Right lobe of liver (tissue), 6 donors: ENCODE results near the gene SPESP1. TPM values are rescaled to one million over a fixed set of nuclear protein-coding genes. Genes with fewer than 3 reads are reported as not detected.

Source experiments
- ATAC-seq, 4 donors: fragments of 200-7000 bp; cut with Tn5 transposase; one replicate each; pipeline ENCODE4 v1.9.1; 2020; ENCODE audit warnings: mild to moderate bottlenecking in 4 of 4, moderate library complexity in 4 of 4
- DNase-seq, 3 donors: peaks; one replicate each; pipeline ENCODE4 v3.0.0-alpha.2; 2020
- H3K27ac ChIP-seq, 3 donors: fragments of 200-600 bp; one replicate each; pipeline ENCODE4 v1.8.0; 2022
- H3K27me3 ChIP-seq, 2 donors: fragments of 200-600 bp; one replicate each; pipeline ENCODE4 v1.8.0; 2022
- H3K36me3 ChIP-seq, 4 donors: fragments of 200-600 bp; sonication (generic) in 1 of 4; one replicate each; pipeline versions ENCODE4 v1.5.1 to v1.8.0; 2017 to 2022; ENCODE audit warnings: control low read depth in 1 of 4
- H3K4me1 ChIP-seq, 4 donors: fragments of 200-600 bp; sonication (generic) in 1 of 4; one replicate each; pipeline versions ENCODE4 v1.5.1 to v1.8.0; 2017 to 2022; ENCODE audit warnings: control low read depth in 1 of 4
- H3K4me3 ChIP-seq, 3 donors: fragments of 200-600 bp; one replicate each; pipeline ENCODE4 v1.8.0; 2022
- H3K9me3 ChIP-seq, 4 donors: fragments of 200-600 bp; sonication (generic) in 1 of 4; one replicate each; pipeline versions ENCODE4 v1.5.1 to v1.8.0; 2017 to 2022; ENCODE audit warnings: control low read depth in 1 of 4
- POLR2A ChIP-seq: fragments of 450-650 bp; IDR thresholded peaks from one replicate; pipeline ENCODE4 v1.6.1; 2017; ENCODE audit warnings: antibody characterized with exemption, mild to moderate bottlenecking
- WGBS: methylation state at CpG from one replicate; pipeline ENCODE4 v1.1.6; 2018; ENCODE audit warnings: low coverage, low lambda C conversion rate; ENCODE audit not compliant: insufficient coverage; ENCODE audit errors: missing lambda C conversion rate; 5-methylcytosine and 5-hydroxymethylcytosine counted together
- intact Hi-C, 2 donors: fragments of 100-400 bp; cut with DNase I; formaldehyde crosslinking; loops; one replicate each; pipeline versions ENCODE4 v1.11.2 to v1.14.1; 2022
- total RNA-seq, 6 experiments: library from RNA; depleted of rRNA in 2 of 6; stranded (reverse); fragments of >200 nt in 2 of 6; fragmentation: NEBNext Ultra II Directional in 3 of 6; extraction: Animal tissue kit (Norgen Biotek cat#: 25700) in 3 of 6; gene quantifications; one replicate each; pipeline versions ENCODE4 v1.1.0 to v1.2.4, GENCODE V29; 2016 to 2023
- TF ChIP-seq, protein P1 (sequence below), 4 donors: fragments of 200-600 bp in 3 of 4; fragments of 450-650 bp in 1 of 4; IDR thresholded peaks; one replicate each; pipeline versions ENCODE4 v1.5.1 to v1.8.0; 2016 to 2022; ENCODE audit warnings: antibody characterized with exemption in 4 of 4, mild to moderate bottlenecking in 2 of 4
- donor health status: DM: no; HTN: yes; CAD: no.
- donor health status: DM: no; HTN: no; CAD: no.
- donor health status: DM: no; HTN: no; CAD: no.
- donor health status: DM: no; HTN: yes; CAD: no.
- donor health status: DM: no; HTN: yes; CAD: no.

Gene SPESP1
- total RNA-seq, 6 experiments from 2014 or later: 0.26 to 2.8 (median 1.4) TPM

DNA sequence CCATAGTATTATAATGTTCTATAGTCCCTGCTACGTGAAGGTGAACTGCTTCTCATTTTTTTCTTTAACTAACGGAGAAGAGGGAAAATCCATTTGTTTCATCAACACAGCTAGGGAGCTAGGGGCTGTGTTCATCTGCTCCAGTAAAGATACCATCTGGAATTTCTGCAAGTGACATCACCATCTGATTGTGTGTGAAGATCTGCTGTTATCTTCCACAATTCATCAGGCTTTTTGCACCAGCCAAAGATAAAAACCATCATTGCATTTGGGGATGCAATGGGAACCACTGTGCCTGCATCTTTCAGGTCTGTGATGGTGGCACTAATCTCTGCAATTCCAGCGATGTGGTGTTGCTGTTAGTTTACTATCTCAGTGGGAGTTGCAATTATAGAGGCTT is 48.7 kb downstream of the SPESP1 start:
- H3K9me3 ChIP-seq: no peaks in the 10 kb centered on the region
- intact Hi-C loops: no loop called here
- 35% methylated on average over 3 of the region's 3 CpGs for WGBS
- no peaks in the 10 kb centered on the region for H3K36me3 ChIP-seq
- ATAC-seq: no peak
- TF ChIP-seq, protein P1, sequence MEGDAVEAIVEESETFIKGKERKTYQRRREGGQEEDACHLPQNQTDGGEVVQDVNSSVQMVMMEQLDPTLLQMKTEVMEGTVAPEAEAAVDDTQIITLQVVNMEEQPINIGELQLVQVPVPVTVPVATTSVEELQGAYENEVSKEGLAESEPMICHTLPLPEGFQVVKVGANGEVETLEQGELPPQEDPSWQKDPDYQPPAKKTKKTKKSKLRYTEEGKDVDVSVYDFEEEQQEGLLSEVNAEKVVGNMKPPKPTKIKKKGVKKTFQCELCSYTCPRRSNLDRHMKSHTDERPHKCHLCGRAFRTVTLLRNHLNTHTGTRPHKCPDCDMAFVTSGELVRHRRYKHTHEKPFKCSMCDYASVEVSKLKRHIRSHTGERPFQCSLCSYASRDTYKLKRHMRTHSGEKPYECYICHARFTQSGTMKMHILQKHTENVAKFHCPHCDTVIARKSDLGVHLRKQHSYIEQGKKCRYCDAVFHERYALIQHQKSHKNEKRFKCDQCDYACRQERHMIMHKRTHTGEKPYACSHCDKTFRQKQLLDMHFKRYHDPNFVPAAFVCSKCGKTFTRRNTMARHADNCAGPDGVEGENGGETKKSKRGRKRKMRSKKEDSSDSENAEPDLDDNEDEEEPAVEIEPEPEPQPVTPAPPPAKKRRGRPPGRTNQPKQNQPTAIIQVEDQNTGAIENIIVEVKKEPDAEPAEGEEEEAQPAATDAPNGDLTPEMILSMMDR (IDR thresholded peaks at IDR 0.05): no peak
- no peak for TF ChIP-seq POLR2A
- no peak overlapping the region for H3K4me3 ChIP-seq
- DNase-seq: no peak
- H3K4me1 ChIP-seq: no peaks in the 10 kb centered on the region
- H3K27ac ChIP-seq: no peak overlapping the region
- H3K27me3 ChIP-seq: no peaks in the 10 kb centered on the region

DNA sequence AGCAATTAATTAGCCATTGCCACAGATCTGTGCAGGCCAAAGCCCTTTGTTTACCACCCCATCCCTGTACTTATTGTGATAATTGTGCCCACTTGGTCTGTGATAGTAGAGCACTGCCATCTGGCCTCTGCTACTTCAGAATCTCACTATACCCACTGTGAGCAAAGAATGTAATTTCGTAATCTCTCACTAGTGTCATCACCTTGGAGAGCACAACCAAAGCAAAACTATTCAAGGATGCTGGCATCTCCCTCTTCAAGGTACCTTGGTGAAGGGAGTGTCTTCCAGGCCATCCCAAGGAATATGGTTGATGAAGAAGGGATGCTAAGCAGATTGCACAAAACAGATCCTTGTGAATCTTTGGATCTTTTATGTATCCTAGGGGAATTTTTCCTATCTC is 49.5 kb downstream of the SPESP1 start:
- no peak for TF ChIP-seq POLR2A
- TF ChIP-seq, protein P1 (IDR thresholded peaks at IDR 0.05): no peak

DNA sequence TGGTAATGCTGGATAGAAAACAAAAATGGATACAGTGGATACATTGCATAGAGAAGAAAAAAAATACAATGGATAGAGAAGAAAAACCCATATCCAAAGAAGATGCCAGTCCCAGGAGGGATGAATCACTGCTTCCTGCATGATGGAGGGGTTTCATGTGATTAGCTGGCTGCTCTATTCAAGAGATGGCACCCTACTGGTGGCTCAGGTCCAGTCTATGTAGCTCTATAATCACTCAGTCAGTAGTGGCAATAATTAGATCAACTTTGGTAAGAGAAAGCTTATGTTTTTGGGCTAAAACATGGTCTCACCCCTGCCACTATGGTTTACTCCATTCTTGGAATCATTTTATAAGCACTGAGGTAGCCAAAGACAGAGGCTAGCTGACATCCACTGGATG is 50.5 kb downstream of the SPESP1 start:
- TF ChIP-seq, protein P1 (IDR thresholded peaks at IDR 0.05): no peak
- TF ChIP-seq POLR2A: no peak
- DNase-seq (no peak), ATAC-seq (no peak)
- no peaks in the 10 kb centered on the region for H3K27me3 ChIP-seq
- H3K36me3 ChIP-seq: no peaks in the 10 kb centered on the region
- H3K27ac ChIP-seq: no peak overlapping the region
- intact Hi-C loops: no loop called here
- H3K4me3 ChIP-seq: no peak overlapping the region
- H3K9me3 ChIP-seq: no peaks in the 10 kb centered on the region
- H3K4me1 ChIP-seq: no peaks in the 10 kb centered on the region

More for the DNA sequence above, 49.5 kb downstream of the SPESP1 start:
- H3K9me3 ChIP-seq: no peaks in the 10 kb centered on the region
- no peaks in the 10 kb centered on the region for H3K4me1 ChIP-seq
- H3K36me3 ChIP-seq: no peaks in the 10 kb centered on the region
- ATAC-seq (no peak), DNase-seq (no peak)
- H3K4me3 ChIP-seq: no peak overlapping the region
- no peaks in the 10 kb centered on the region for H3K27me3 ChIP-seq
- intact Hi-C loops: no loop called here
- 54% methylated on average over 1 of the region's 1 CpG for WGBS
- no peak overlapping the region for H3K27ac ChIP-seq

DNA sequence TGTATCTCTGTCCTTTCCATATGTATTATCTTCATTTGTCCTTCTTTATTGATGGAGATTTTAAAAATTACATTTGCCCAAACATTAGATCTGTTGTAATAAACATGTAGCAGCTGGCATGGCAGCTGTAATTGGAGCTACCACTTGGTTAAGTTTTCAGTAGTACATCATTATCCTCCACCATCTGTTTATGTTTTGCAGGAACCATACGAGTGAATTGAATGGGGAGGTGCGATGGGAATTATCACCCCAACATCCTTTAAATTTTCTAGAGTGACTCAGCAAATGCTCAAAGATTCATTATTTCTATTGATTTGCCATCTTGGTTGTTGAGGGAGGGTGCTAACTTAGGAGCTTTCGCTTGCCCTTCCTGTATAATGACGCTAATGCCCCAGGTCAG is 51.6 kb downstream of the SPESP1 start:
- ATAC-seq (no peak), DNase-seq (no peak)
- H3K36me3 ChIP-seq: no peaks in the 10 kb centered on the region
- TF ChIP-seq, protein P1 (IDR thresholded peaks at IDR 0.05): no peak
- TF ChIP-seq POLR2A: no peak
- no peaks in the 10 kb centered on the region for H3K4me1 ChIP-seq
- no peak overlapping the region for H3K4me3 ChIP-seq
- 76% methylated on average over 4 of the region's 4 CpGs for WGBS
- intact Hi-C loops: no loop called here
- no peaks in the 10 kb centered on the region for H3K27me3 ChIP-seq
- no peak overlapping the region for H3K27ac ChIP-seq
- H3K9me3 ChIP-seq: no peaks in the 10 kb centered on the region

DNA sequence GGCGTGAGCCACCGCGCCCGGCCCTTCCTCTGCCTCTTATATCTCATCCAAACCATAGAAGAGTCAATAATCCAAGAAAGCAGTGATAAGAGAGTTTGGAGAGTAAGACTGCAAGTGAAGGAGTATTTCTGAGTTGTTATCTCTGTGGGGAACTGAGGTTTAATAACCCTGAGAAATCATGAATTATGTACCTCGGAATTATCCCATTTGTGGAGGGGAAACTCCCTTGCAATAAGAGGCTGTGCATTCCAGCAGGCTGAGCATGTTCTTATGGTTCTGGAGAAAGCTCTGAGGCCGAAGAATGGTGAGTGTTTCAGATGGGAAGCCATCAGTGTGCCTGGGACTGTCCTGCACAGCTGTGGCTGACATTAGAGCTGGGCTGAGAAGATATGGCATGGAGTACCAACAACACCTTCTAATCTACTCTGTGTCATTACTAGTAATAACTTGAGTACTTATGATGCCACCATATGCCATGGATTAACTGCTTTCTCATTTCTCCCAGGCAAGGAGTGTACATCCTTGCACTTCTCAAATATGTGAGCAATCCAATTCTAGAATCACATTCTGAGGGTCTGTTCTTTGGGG is 52.7 kb downstream of the SPESP1 start:
- DNase-seq (no peak), ATAC-seq (no peak)
- Histone ChIP-seq H3K4me3 (no peak overlapping the region), H3K4me1 (no peaks in the 10 kb centered on the region), H3K27me3 (no peaks in the 10 kb centered on the region), H3K36me3 (no peaks in the 10 kb centered on the region), H3K9me3 (no peaks in the 10 kb centered on the region), H3K27ac (no peak overlapping the region)
- TF ChIP-seq, protein P1 (IDR thresholded peaks at IDR 0.05): no peak
- no peak for TF ChIP-seq POLR2A
- 43% methylated on average over 1 of the region's 6 CpGs for WGBS
- intact Hi-C loops: no loop called here
